ENCODE measurements around the gene MYL5. TPM values are rescaled to one million over a fixed set of nuclear protein-coding genes. Genes with fewer than 3 reads are reported as not detected.

Gene MYL5
- total RNA-seq, 2 donors from 2014 or later, result 14.6 to 25.7 TPM

- Histone ChIP-seq H3K36me3 (peaks cover 0 to 6% of the 10 kb centered on the region in 2 donors), H3K27me3 (replicated peaks; ENCODE audit: insufficient read depth) (no peaks in the 10 kb centered on the region), H3K9me3 (no peaks in the 10 kb centered on the region), H3K27ac (no peak overlapping the region), H3K4me3 (no peak overlapping the region), H3K4me1 (replicated peaks) (peaks cover 20% of the 10 kb centered on the region)
- WGBS, result 70% methylated on average over 19 of the region's 19 CpGs
- no peak for DNase-seq (ENCODE audit: low spot score)
- TF ChIP-seq, protein P1, sequence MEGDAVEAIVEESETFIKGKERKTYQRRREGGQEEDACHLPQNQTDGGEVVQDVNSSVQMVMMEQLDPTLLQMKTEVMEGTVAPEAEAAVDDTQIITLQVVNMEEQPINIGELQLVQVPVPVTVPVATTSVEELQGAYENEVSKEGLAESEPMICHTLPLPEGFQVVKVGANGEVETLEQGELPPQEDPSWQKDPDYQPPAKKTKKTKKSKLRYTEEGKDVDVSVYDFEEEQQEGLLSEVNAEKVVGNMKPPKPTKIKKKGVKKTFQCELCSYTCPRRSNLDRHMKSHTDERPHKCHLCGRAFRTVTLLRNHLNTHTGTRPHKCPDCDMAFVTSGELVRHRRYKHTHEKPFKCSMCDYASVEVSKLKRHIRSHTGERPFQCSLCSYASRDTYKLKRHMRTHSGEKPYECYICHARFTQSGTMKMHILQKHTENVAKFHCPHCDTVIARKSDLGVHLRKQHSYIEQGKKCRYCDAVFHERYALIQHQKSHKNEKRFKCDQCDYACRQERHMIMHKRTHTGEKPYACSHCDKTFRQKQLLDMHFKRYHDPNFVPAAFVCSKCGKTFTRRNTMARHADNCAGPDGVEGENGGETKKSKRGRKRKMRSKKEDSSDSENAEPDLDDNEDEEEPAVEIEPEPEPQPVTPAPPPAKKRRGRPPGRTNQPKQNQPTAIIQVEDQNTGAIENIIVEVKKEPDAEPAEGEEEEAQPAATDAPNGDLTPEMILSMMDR (IDR thresholded peaks at IDR 0.05), result no peak
- TF ChIP-seq POLR2A (IDR thresholded peaks at IDR 0.05), result no peak
- no peak for TF ChIP-seq POLR2AphosphoS5 (IDR thresholded peaks at IDR 0.05)
- intact Hi-C loops (cut with DNase I), result loop anchor here (5.0 to 10.0 kb wide), 3 partner anchors 106 to 341 kb away; partner anchors contain the start of gene ZNF141
These were observed 1.9 kb downstream of the MYL5 start for GRCh38 chr4:675980-676870.

- intact Hi-C loops (cut with DNase I), result loop anchor here (5.0 to 10.0 kb wide), 3 partner anchors 105 to 342 kb away; partner anchors contain the start of gene ZNF141
These were observed 2.5 kb downstream of the MYL5 start for GRCh38 chr4:676871-677235.

GRCh38 chr4:677431-678293 lies 3.3 kb downstream of the MYL5 start:
- peak; percentile 40 for TF ChIP-seq POLR2AphosphoS5 (IDR thresholded peaks at IDR 0.05)
- TF ChIP-seq POLR2A (IDR thresholded peaks at IDR 0.05), result no peak
- WGBS, result 37% methylated on average over 24 of the region's 26 CpGs
- no peaks in the 10 kb centered on the region for H3K27me3 ChIP-seq (replicated peaks; ENCODE audit: insufficient read depth)
- H3K36me3 ChIP-seq, result no peaks in the 10 kb centered on the region
- intact Hi-C loops (cut with DNase I), result loop anchor here (5.0 to 10.0 kb wide), 3 partner anchors 105 to 343 kb away; partner anchors contain the start of gene ZNF141
- no peaks in the 10 kb centered on the region for H3K9me3 ChIP-seq
- H3K27ac ChIP-seq, result no peak overlapping the region
- peaks cover 23% of the 10 kb centered on the region for H3K4me1 ChIP-seq (replicated peaks)
- DNase-seq (ENCODE audit: low spot score), result peak; percentile 61
- no peak overlapping the region for H3K4me3 ChIP-seq

More at GRCh38 chr4:676871-677235, 2.5 kb downstream of the MYL5 start:
- Histone ChIP-seq H3K27ac (no peak overlapping the region), H3K4me3 (no peak overlapping the region), H3K27me3 (replicated peaks; ENCODE audit: insufficient read depth) (no peaks in the 10 kb centered on the region), H3K36me3 (peaks cover 0 to 3% of the 10 kb centered on the region in 2 donors), H3K4me1 (replicated peaks) (peaks cover 21% of the 10 kb centered on the region), H3K9me3 (no peaks in the 10 kb centered on the region)
- WGBS, result 83% methylated on average over 8 of the region's 8 CpGs
- TF ChIP-seq, protein P1 (IDR thresholded peaks at IDR 0.05), result no peak
- TF ChIP-seq POLR2A (IDR thresholded peaks at IDR 0.05) (no peak), POLR2AphosphoS5 (IDR thresholded peaks at IDR 0.05) (no peak)
- no peak for DNase-seq (ENCODE audit: low spot score)

DNA sequence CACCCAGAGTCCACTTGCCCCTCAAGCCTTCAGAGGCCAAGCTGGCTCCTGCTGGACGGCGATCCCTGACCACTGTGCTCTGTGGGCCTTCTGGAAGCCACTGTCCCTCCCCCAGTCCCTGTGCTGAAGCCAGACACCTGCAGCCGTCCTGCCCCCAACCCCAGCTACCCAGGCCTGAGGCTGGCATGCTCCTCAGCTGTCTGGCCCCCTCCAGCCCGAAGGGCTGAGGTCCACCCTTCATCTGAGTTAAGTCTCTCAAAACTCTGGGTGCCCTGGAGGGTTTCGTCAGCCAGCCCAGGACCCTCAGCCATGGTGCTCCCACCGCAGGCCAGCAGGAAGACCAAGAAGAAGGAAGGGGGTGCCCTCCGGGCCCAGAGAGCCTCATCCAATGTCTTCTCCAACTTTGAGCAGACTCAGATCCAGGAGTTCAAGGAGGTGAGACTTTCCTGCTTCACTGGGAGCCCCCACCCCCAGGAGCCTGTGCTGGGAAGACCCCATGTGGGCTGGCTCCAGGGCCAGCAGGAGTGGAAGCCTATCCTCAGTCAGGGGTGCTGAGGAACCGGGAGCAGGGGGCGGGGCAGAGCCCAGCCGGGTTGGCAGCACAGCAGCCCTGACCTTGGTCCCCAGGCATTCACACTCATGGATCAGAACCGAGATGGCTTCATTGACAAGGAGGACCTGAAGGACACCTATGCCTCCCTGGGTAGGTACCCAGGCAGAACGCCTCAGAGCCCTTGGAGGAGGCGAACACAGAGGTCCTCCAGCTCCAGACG lies 4.2 kb downstream of the MYL5 start:
- DNase-seq (ENCODE audit: low spot score), result no peak
- H3K4me3 ChIP-seq, result no peak overlapping the region
- no peak for TF ChIP-seq POLR2AphosphoS5 (IDR thresholded peaks at IDR 0.05)
- TF ChIP-seq POLR2A (IDR thresholded peaks at IDR 0.05), result no peak
- TF ChIP-seq, protein P1 (IDR thresholded peaks at IDR 0.05), result no peak
- WGBS, result 65% methylated on average over 12 of the region's 14 CpGs
- H3K36me3 ChIP-seq, result no peaks in the 10 kb centered on the region
- H3K27ac ChIP-seq, result no peak overlapping the region
- peaks cover 16% of the 10 kb centered on the region for H3K4me1 ChIP-seq (replicated peaks)
- intact Hi-C loops (cut with DNase I), result loop anchor here (5.0 to 10.0 kb wide), 3 partner anchors 104 to 344 kb away; partner anchors contain the start of gene ZNF141
- no peaks in the 10 kb centered on the region for H3K27me3 ChIP-seq (replicated peaks; ENCODE audit: insufficient read depth)
- no peaks in the 10 kb centered on the region for H3K9me3 ChIP-seq
